Tibial nerve (tissue), 3 donors: ENCODE results near the gene ASB11.

Experiments used
- CTCF ChIP-seq, 5 experiments: fragments of 200-600 bp in 3 of 5; fragments of 450-650 bp in 2 of 5; sonication (generic) in 3 of 5; IDR thresholded peaks; one replicate each; pipeline ENCODE4 v1.5.1; 2016 to 2019; ENCODE audit warnings: antibody characterized with exemption in 5 of 5, mild to moderate bottlenecking in 3 of 5, moderate library complexity in 2 of 5
- POLR2A ChIP-seq, 2 donors: fragments of 450-650 bp; IDR thresholded peaks; one replicate each; pipeline ENCODE4 v1.6.1; 2017; ENCODE audit warnings: antibody characterized with exemption in 2 of 2, mild to moderate bottlenecking in 2 of 2, moderate library complexity in 2 of 2

- TF ChIP-seq CTCF (IDR thresholded peaks at IDR 0.05), result no peak
- TF ChIP-seq POLR2A (IDR thresholded peaks at IDR 0.05), result no peak
Observed at GRCh38 chrX:15358533-15358932, 43.1 kb upstream of the ASB11 start.
